DND-41 (cell line): ENCODE data around the gene KIF13A.

ENCODE experiments used
- ATAC-seq: fragments of 200-7000 bp; cut with Tn5 transposase; 3 replicates; pipeline ENCODE4 v1.9.1; 2021; ENCODE audit warnings: low read depth; ENCODE audit not compliant: insufficient read depth
- DNase-seq: peaks from one replicate; pipeline ENCODE4 v3.0.0-alpha.2; 2020
- H2AFZ ChIP-seq: 2 replicates; pipeline ENCODE4 v1.6.0; 2012; ENCODE audit warnings: low read depth, low read length
- H3K27ac ChIP-seq: 2 replicates; pipeline ENCODE4 v1.5.1; 2012; ENCODE audit warnings: low read length, inconsistent platforms
- H3K27me3 ChIP-seq: fragments of 200-600 bp; sonication (generic); 2 replicates; pipeline ENCODE4 v1.6.0; 2012; ENCODE audit warnings: low read length, mild to moderate bottlenecking, inconsistent platforms; ENCODE audit not compliant: insufficient read depth, poor library complexity
- H3K36me3 ChIP-seq: 2 replicates; pipeline ENCODE4 v1.5.1; 2012; ENCODE audit warnings: low read length, inconsistent platforms; ENCODE audit not compliant: insufficient read depth
- H3K4me1 ChIP-seq: 2 replicates; pipeline ENCODE4 v1.5.1; 2012; ENCODE audit warnings: mild to moderate bottlenecking, low read length; ENCODE audit not compliant: insufficient read depth
- H3K4me2 ChIP-seq: 2 replicates; pipeline ENCODE4 v1.6.0; 2012; ENCODE audit warnings: mild to moderate bottlenecking, moderate library complexity, low read length, inconsistent platforms; ENCODE audit not compliant: insufficient read depth
- H3K4me3 ChIP-seq, 2 experiments: fragments of 200-600 bp in 1 of 2; shearing (Covaris generic) in 1 of 2; 2 replicates each; pipeline ENCODE4 v1.5.1; 2012 to 2016; ENCODE audit warnings: inconsistent platforms in 2 of 2, low read length in 2 of 2, mild to moderate bottlenecking in 2 of 2, low read depth in 1 of 2, moderate library complexity in 1 of 2
- H3K79me2 ChIP-seq: 2 replicates; pipeline ENCODE4 v1.6.0; 2012; ENCODE audit warnings: low read length, inconsistent platforms; ENCODE audit not compliant: insufficient read depth
- H3K9ac ChIP-seq: 2 replicates; pipeline ENCODE4 v1.6.0; 2012; ENCODE audit warnings: low read depth, mild to moderate bottlenecking, inconsistent platforms, low read length, moderate library complexity
- H3K9me3 ChIP-seq: 2 replicates; pipeline ENCODE4 v1.5.1; 2012; ENCODE audit warnings: low read length, moderate library complexity, mild to moderate bottlenecking, inconsistent platforms; ENCODE audit not compliant: insufficient read depth, severe bottlenecking
- H4K20me1 ChIP-seq: 2 replicates; pipeline ENCODE4 v1.6.0; 2012; ENCODE audit warnings: low read length; ENCODE audit not compliant: insufficient read depth
- CTCF ChIP-seq: IDR thresholded peaks from 2 replicates; pipeline ENCODE4 v1.5.1; 2012; ENCODE audit warnings: borderline replicate concordance, low read length, moderate library complexity, mild to moderate bottlenecking; ENCODE audit not compliant: poor library complexity, severe bottlenecking; ENCODE audit errors: extremely low read depth
- EZH2 ChIP-seq: IDR thresholded peaks from 3 replicates; pipeline ENCODE4 v1.6.1; 2012; ENCODE audit warnings: borderline replicate concordance, low read depth, mild to moderate bottlenecking, moderate library complexity, low read length, inconsistent platforms; ENCODE audit not compliant: severe bottlenecking

Gene KIF13A

GRCh38 chr6:17710331-17710730 lies 277.1 kb downstream of the KIF13A start:
- no peaks in the 10 kb centered on the region for H3K9me3 ChIP-seq
- no peak for DNase-seq

GRCh38 chr6:17709476-17709875 lies 278.0 kb downstream of the KIF13A start:
- Histone ChIP-seq H3K4me1 (peaks cover 12% of the 10 kb centered on the region), H3K9ac (no peak overlapping the region), H3K27me3 (no peaks in the 10 kb centered on the region), H3K79me2 (peaks cover 22% of the 10 kb centered on the region), H3K36me3 (peaks cover 6% of the 10 kb centered on the region; the same call in 1 of the 2 replicates), H3K27ac (no peak overlapping the region), H3K4me3 (no peak overlapping the region), H3K4me2 (no peak overlapping the region), H2AFZ (no peak overlapping the region), H3K9me3 (no peaks in the 10 kb centered on the region), H4K20me1 (peaks cover 7% of the 10 kb centered on the region)
- ATAC-seq, result no peak
- no peak for TF ChIP-seq CTCF
- no peak for TF ChIP-seq EZH2
- DNase-seq, result no peak

More at GRCh38 chr6:17710331-17710730, 277.1 kb downstream of the KIF13A start:
- peaks cover 2% of the 10 kb centered on the region; the same call in 1 of the 2 replicates for H4K20me1 ChIP-seq
- no peak overlapping the region for H2AFZ ChIP-seq
- ATAC-seq, result no peak
- H3K4me1 ChIP-seq, result peaks cover 6% of the 10 kb centered on the region
- no peak overlapping the region for H3K9ac ChIP-seq
- H3K27me3 ChIP-seq, result no peaks in the 10 kb centered on the region
- peaks cover 6% of the 10 kb centered on the region; the same call in 1 of the 2 replicates for H3K36me3 ChIP-seq
- no peak overlapping the region for H3K27ac ChIP-seq
- H3K4me2 ChIP-seq, result no peak overlapping the region
- no peak for TF ChIP-seq EZH2
- H3K4me3 ChIP-seq, result no peak overlapping the region
- H3K79me2 ChIP-seq, result peaks cover 13% of the 10 kb centered on the region
